NT2/D1 (cell line): Measurements from ENCODE around the gene LAP3.

ENCODE experiments used
- SUZ12 ChIP-seq: IDR thresholded peaks from 2 replicates; pipeline ENCODE4 v1.6.1; 2011; ENCODE audit not compliant: insufficient read length, insufficient read depth; ENCODE audit errors: extremely low read depth
- ZNF274 ChIP-seq: IDR thresholded peaks from 2 replicates; pipeline ENCODE4 v1.6.1; 2011; ENCODE audit warnings: mild to moderate bottlenecking, low read depth, low read length

DNA sequence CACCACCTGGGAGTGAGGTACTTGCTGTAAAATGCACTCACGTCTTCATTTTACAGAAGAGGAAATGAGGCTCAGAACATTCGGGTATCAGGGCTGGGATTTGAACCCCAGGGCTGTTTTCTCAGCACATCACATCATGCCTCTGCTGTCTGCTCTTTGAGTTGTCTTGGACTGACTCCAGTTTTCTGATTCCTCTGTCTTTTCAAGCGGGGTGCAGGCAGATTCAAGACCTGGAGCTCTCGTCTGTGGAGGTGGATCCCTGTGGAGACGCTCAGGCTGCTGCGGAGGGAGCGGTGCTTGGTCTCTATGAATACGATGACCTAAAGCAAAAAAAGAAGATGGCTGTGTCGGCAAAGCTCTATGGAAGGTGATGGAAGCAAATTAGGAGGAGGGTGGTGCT, 6.3 kb downstream of the LAP3 start:
- TF ChIP-seq ZNF274, result no peak
- TF ChIP-seq SUZ12, result no peak
